HG03442 (cell line): Measurements from ENCODE around the gene SLC16A1.
A peak's percentile ranks its signal among the peaks of the same experiment; 100 is the strongest.
"Not testable (repeated sequence)": the region's sequence is repeated elsewhere in the genome, so short reads cannot be mapped to it uniquely, and the experiment has no call there.

Experiments
- ATAC-seq: cut with Tn5 transposase; IDR thresholded peaks from one replicate; pipeline ENCODE4 v1.9.1; 2021; ENCODE audit warnings: mild to moderate bottlenecking, moderate library complexity; ENCODE audit not compliant: unreplicated experiment

The SLC16A1 gene

DNA sequence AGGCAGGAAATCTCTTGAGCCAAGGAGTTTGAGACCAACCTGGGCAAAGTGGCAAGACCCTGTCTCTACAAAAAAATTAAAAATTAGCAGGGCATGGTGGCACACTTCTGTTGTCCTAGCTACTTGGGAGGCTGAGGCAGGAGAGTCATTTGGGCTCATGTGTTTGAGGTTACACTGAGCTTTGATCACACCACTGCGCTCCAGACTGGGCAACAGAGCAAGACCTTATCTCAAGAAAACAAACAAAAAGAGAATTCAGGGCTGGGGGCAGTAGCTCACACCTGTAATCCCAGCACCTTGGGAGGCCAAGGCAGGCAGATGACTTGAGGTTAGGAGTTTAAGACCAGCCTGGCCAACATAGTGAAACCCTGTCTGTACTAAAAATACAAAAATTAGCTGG is 17.8 kb upstream of the SLC16A1 start:
- no peak for ATAC-seq

DNA sequence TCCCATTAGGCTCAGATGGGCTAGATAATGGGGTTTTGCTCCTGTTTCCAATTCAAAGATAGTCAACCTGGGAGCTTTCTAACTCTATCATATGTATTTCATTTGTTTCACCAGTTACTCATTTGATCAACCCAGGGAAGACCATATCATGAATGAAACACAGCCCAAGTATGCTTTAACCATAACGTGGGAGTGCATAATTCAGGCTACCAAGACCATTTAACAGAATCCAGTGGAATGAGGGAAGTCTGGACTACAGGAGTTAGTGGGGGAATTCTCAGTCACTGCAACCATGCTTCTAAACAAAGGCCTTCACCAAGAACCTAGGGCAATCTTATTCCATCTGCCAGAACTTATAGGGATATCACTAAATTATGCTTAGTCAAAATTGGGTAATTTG is 15.0 kb upstream of the SLC16A1 start:
- ATAC-seq = no peak

DNA sequence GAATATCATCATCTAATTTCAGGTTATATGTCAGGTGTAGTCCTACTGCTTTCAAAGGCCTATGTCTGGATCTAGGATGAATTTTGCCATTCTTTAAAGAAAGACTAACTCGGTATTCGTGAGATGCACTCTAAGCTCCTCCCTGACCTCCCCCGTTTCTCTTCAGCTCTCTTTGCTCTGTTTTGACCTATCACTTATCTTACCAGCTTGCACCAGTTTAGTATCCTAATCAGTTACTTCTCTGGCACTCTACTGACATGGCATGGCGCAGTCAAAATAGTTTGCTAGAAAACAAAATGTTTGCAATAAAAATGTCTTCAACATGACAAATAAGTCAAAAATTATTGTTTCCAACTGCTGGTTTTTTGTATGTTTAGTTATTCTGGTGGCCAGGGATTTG is 8.4 kb upstream of the SLC16A1 start:
- ATAC-seq = no peak

- ATAC-seq = no peak
These were observed 5.1 kb upstream of the SLC16A1 start for GRCh38 chr1:112961072-112961471.

DNA sequence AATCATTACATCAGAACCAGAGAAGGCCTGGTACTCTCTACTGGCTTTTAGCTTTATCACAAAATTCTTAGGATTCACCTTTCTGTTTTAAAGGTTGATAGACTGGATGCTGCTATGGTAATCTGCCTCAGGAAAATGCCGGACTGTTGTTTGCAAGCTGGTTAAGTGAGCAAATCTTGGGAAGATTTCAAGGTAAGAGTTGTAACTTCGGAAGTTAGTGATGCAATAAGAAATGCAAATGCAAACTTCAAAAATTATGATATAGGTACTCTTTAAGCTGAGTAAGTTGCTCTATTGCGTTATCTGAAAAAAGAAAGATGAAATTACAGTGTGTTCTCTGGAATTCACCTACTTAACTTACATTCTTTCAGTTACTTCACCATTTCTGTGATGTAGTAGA is 4.4 kb upstream of the SLC16A1 start:
- no peak for ATAC-seq

- ATAC-seq = not testable (repeated sequence)
These were observed 2.2 kb upstream of the SLC16A1 start for GRCh38 chr1:112958236-112958635.

GRCh38 chr1:112957133-112957812 is 1.3 kb upstream of the SLC16A1 start:
- ATAC-seq = peak; percentile 56

- peak; percentile 0 for ATAC-seq
These were observed 642 bp upstream of the SLC16A1 start for GRCh38 chr1:112956544-112957132.

GRCh38 chr1:112954945-112955772 is 837 bp downstream of the SLC16A1 start:
- peak; percentile 6 for ATAC-seq

- ATAC-seq = no peak
These were observed 1.9 kb downstream of the SLC16A1 start for GRCh38 chr1:112954017-112954650.

DNA sequence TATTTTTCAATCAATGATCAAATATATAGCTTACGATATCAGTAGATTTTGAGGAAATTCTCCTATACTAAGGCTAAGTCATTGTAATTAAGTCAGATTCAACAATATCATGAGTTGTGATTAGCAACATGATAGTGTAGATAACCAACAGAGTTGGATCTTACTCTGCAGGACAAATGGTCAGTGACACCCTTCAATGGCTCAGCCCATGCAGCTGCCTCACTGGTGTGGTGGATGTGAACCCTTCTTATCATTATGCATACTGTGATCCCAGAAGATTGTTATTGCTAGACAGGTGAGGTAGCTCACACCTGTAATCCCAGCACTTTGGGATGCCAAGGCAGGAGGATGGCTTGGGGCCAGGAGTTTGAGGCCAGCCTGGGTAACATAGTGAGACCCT is 5.6 kb downstream of the SLC16A1 start:
- ATAC-seq = no peak

DNA sequence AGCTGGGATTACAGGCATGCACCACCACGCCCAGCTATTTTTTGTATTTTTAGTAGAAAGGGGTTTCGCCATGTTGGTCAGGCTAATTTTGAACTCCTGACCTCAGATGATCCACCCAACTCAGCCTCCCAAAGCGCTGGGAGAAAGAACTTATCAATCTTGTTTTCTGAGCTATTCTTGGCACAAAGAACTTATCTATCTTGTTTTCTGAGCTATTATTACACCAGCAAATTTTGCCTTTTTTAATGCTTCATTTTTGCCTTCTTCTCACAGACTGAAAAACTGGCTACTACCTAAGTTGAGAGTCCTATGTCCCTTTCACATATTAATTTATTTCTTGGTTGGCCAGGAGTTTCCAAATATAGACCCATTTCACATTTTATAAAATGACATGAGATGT is 9.3 kb downstream of the SLC16A1 start:
- no peak for ATAC-seq

GRCh38 chr1:112939810-112940209 is 16.2 kb downstream of the SLC16A1 start:
- ATAC-seq = no peak

DNA sequence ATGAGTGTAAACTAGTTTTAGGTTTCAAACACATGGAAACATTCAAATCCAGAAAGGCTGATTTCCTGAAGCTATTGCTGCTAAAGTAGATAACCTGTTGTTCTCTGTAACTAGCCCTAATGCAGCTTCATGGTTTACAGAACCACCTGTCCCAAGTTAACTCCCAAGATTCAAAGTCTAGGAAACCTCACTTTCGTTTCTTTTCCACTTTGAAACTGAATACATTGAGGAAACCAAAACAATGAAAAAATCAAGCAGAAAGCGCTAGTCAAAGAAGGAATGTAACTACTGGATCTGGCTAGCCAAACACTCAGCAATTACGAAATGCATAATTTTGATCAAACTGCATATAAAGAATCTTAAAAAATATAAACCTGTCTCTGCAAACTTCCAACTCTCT is 17.8 kb downstream of the SLC16A1 start:
- ATAC-seq = no peak

- no peak for ATAC-seq
These were observed 18.5 kb downstream of the SLC16A1 start for GRCh38 chr1:112937495-112937894.

- ATAC-seq = no peak
These were observed 18.9 kb downstream of the SLC16A1 start for GRCh38 chr1:112937070-112937469.

DNA sequence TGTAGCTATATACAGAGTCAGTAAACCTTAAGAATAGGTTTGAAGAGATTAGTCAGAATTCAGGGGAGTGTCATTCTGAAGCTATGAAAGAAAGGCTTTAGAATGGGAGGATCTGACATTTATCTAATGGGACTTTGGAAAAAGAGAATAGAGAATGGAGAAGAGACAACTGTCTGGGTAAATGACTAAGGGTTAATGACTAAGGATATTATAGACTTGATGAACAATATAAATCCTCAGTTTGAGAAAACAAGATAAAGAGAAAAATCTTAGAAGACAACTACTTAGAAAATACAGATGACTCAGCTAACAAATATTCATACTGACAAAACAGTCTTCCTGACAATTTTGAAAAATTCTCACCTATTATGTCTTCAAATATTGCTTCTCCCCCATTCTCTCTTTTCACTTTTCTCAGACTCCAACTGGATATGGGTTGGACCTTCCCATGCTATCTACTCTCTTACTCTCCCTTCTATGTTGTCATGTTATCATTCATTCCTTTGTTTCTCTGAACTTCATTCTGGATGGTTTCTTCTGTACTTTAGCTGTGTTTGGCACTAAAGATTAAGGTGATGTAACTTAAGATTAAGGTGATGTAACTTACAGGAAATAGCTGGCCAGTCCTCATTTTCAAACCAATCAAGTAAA is 20.4 kb downstream of the SLC16A1 start:
- ATAC-seq = no peak

- no peak for ATAC-seq
These were observed 21.4 kb downstream of the SLC16A1 start for GRCh38 chr1:112934577-112934976.

DNA sequence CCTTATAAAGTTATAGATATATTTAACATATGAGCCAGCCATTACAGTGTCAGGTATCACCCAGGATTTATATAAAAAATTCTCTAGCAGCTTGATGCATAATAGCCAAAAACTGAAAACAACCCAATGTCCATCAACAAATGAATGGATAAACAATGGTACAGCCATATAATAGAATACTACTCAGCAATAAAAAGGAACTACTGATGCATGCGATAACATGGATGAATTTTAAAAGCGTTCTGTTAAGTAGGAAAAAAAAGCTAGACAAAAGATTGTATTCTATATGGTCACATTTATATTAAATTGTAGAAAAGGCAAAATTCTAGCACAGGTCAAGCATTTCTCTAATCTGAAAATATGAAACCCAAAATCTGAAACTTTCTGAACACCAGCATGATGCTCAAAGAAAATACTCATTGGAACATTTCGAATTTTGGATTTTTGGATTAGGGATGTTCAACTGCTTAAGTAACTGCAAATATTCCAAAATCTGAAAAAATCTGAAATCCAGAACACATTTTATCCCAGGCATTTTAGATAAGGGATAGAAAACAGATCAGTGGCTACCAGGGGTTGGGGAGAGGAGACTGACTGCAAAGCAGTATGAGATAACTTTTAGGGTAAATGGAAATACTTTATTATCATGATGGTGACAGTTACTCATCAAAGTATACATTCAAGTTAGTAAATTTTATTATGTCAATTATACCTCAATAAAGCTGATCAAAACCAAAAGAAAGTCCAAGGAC is 22.0 kb downstream of the SLC16A1 start:
- no peak for ATAC-seq

GRCh38 chr1:112929979-112930378 is 26.0 kb downstream of the SLC16A1 start:
- no peak for ATAC-seq
